Measurements from ENCODE around the gene ZNF577. TPM values are rescaled to one million over a fixed set of nuclear protein-coding genes. Genes with fewer than 3 reads are reported as not detected.

Gene ZNF577
- total and polyA plus RNA-seq, 2 of the 4 experiments (the other 2 are of a cell fraction), result 2.9 to 5.8 TPM

GRCh38 chr19:51919606-51920005, 31.9 kb upstream of the ZNF577 start:
- Histone ChIP-seq H2AK5ac (ENCODE audit: low read depth, low read length) (no peak overlapping the region), H3K36me3 (ENCODE audit: control insufficient read depth, insufficient read depth, low read length) (no peaks in the 10 kb centered on the region), H2BK15ac (ENCODE audit: low read depth, low read length) (no peak overlapping the region), H2BK20ac (ENCODE audit: low read depth, low read length) (no peak overlapping the region), H3K56ac (ENCODE audit: extremely low read depth, insufficient read depth, low read length) (no peak overlapping the region), H3K79me1 (ENCODE audit: low read depth in 1 of 2, low read length in 2 of 2) (no peaks in the 10 kb centered on the region), H2AFZ (replicated peaks; ENCODE audit: low read length, poor library complexity) (no peak overlapping the region), H2AK9ac (replicated peaks; ENCODE audit: low read depth, low read length, poor library complexity) (no peak overlapping the region), H4K5ac (ENCODE audit: low read depth, low read length) (no peak overlapping the region), H3K9ac (ENCODE audit: low read depth, low read length) (no peak overlapping the region), H3K14ac (replicated peaks; ENCODE audit: low read depth, low read length) (no peak overlapping the region), H3K9me3 (ENCODE audit: control insufficient read depth, insufficient read depth, low read length) (peaks cover 54% of the 10 kb centered on the region), H3K27me3 (ENCODE audit: control insufficient read depth, insufficient read depth, low read length) (no peaks in the 10 kb centered on the region), H4K91ac (ENCODE audit: insufficient read depth, low read depth, low read length) (no peak overlapping the region), H3K4me2 (ENCODE audit: low read depth, low read length) (no peak overlapping the region), H3K18ac (ENCODE audit: low read depth, low read length) (no peak overlapping the region), H3K23ac (ENCODE audit: low read depth, low read length) (no peak overlapping the region), H2BK120ac (ENCODE audit: low read depth, low read length) (no peak overlapping the region), H3K4ac (ENCODE audit: low read depth, low read length) (no peak overlapping the region), H4K20me1 (ENCODE audit: insufficient read depth, low read length) (no peaks in the 10 kb centered on the region), H3K9me1 (ENCODE audit: insufficient read depth, low read length) (no peaks in the 10 kb centered on the region), H3K4me1 (ENCODE audit: control insufficient read depth, insufficient read depth, low read length) (no peaks in the 10 kb centered on the region), H3K4me3 (ENCODE audit: insufficient read depth, low read depth, low read length) (no peak overlapping the region), H2BK5ac (ENCODE audit: low read depth, low read length, poor library complexity, severe bottlenecking) (no peak overlapping the region), H4K8ac (ENCODE audit: low read depth in 2 of 2, low read length in 2 of 2) (no peak overlapping the region), H3K27ac (ENCODE audit: insufficient read depth, low read length) (no peak overlapping the region)
- CTCF ChIA-PET, result no interaction called here
- BruUV-seq (replicated peaks), result no TSS peak
- intact Hi-C loops (cut with micrococcal nuclease) (loop anchor here (10.0 kb wide), 1 partner anchor 315 kb away; no protein-coding TSS in a partner anchor), in situ Hi-C loops (cut with MboI; ENCODE audit: low sequenced_read_pairs) (no loop called here), dilution Hi-C loops (cut with HindIII; ENCODE audit: low sequenced_read_pairs, unreplicated experiment) (no loop called here)
- POLR2A ChIA-PET (ENCODE audit: unreplicated experiment), result no interaction called here
- WGBS, 2 experiments (ENCODE audit: extremely low coverage in 2 of 2, insufficient read length in 1 of 2), result no CpG with 5 or more reads among the region's 3 CpGs
- DNase-seq (no peak), ATAC-seq (ENCODE audit: low read depth) (no peak)
- no peak for TF ChIP-seq SMC3 (IDR thresholded peaks at IDR 0.05; ENCODE audit: low read depth, low read length)
- TF ChIP-seq MAFK (IDR thresholded peaks at IDR 0.05; ENCODE audit: low read depth, low read length), result no peak
- TF ChIP-seq ELK1 (IDR thresholded peaks at IDR 0.05; ENCODE audit: borderline replicate concordance, low read depth, low read length), result no peak
- no peak for TF ChIP-seq USF2 (IDR thresholded peaks at IDR 0.05; ENCODE audit: low read depth, low read length)
- TF ChIP-seq CHD1 (IDR thresholded peaks at IDR 0.05; ENCODE audit: low read depth, low read length), result no peak
- TF ChIP-seq MXI1 (IDR thresholded peaks at IDR 0.05; ENCODE audit: borderline replicate concordance, low read depth, low read length), result no peak
- TF ChIP-seq RCOR1 (IDR thresholded peaks at IDR 0.05; ENCODE audit: insufficient replicate concordance, low read length), result no peak

Data from IMR-90 (cell line).